C1 segment of cervical spinal cord (tissue), 14 donors: ENCODE results near the gene MED27.

Experiments
- DNase-seq, 14 donors: peaks; one replicate each; lab custom pipeline; 2025; lab: John Stamatoyannopoulos, UW

MED27 gene

GRCh38 chr9:131862261-131862660 lies 217.4 kb downstream of the MED27 start:
- no peak for DNase-seq

- no peak for DNase-seq
Observed at GRCh38 chr9:131860430-131860829, 219.2 kb downstream of the MED27 start.

- no peak for DNase-seq
Observed at GRCh38 chr9:131858147-131858546, 221.5 kb downstream of the MED27 start.

- DNase-seq: no peak
Observed at GRCh38 chr9:131856105-131856504, 223.6 kb downstream of the MED27 start.

- DNase-seq: no peak
Observed at GRCh38 chr9:131854896-131855613, 224.6 kb downstream of the MED27 start.

GRCh38 chr9:131854334-131854733 lies 225.3 kb downstream of the MED27 start:
- no peak for DNase-seq

GRCh38 chr9:131853434-131853833 lies 226.2 kb downstream of the MED27 start:
- no peak for DNase-seq

- no peak for DNase-seq
Observed at GRCh38 chr9:131851414-131851813, 228.3 kb downstream of the MED27 start.

- DNase-seq: no peak
Observed at GRCh38 chr9:131849391-131849790, 230.3 kb downstream of the MED27 start.

GRCh38 chr9:131848570-131849160 lies 231.0 kb downstream of the MED27 start:
- no peak for DNase-seq

GRCh38 chr9:131847665-131848354 lies 231.9 kb downstream of the MED27 start:
- no peak for DNase-seq

- DNase-seq: no peak
Observed at GRCh38 chr9:131845305-131846298, 234.1 kb downstream of the MED27 start.

- DNase-seq: no peak
Observed at GRCh38 chr9:131844745-131845118, 234.9 kb downstream of the MED27 start.

GRCh38 chr9:131843989-131844744 lies 235.5 kb downstream of the MED27 start:
- no peak for DNase-seq

- no peak for DNase-seq
Observed at GRCh38 chr9:131841765-131842318, 237.8 kb downstream of the MED27 start.

GRCh38 chr9:131840751-131841702 lies 238.6 kb downstream of the MED27 start:
- no peak for DNase-seq

- DNase-seq: no peak
Observed at GRCh38 chr9:131840220-131840619, 239.4 kb downstream of the MED27 start.

GRCh38 chr9:131839281-131840084 lies 240.2 kb downstream of the MED27 start:
- no peak for DNase-seq
